NOMO-1 treated with dmso at 0.1 percent for 144 hours (cell line): ENCODE measurements around the gene SNAPC3.
"Not testable (repeated sequence)": the region's sequence is repeated elsewhere in the genome, so short reads cannot be mapped to it uniquely, and the experiment has no call there.

Source experiments
- DNase-seq: peaks from one replicate; lab custom pipeline; 2025; ENCODE audit not compliant: unreplicated experiment; lab: John Stamatoyannopoulos, UW

SNAPC3 gene

GRCh38 chr9:15423231-15423985 lies 732 bp downstream of the SNAPC3 start:
- DNase-seq = no peak

- no peak for DNase-seq
Measured at GRCh38 chr9:15426019-15426418, 3.3 kb downstream of the SNAPC3 start.

GRCh38 chr9:15427702-15428101 lies 5.0 kb downstream of the SNAPC3 start:
- DNase-seq = not testable (repeated sequence)

- no peak for DNase-seq
Measured at GRCh38 chr9:15430920-15431844, 8.5 kb downstream of the SNAPC3 start.

GRCh38 chr9:15433191-15433590 lies 10.5 kb downstream of the SNAPC3 start:
- no peak for DNase-seq

GRCh38 chr9:15433661-15434060 lies 11.0 kb downstream of the SNAPC3 start:
- no peak for DNase-seq

GRCh38 chr9:15438891-15439290 lies 16.2 kb downstream of the SNAPC3 start:
- no peak for DNase-seq

GRCh38 chr9:15441841-15442240 lies 19.2 kb downstream of the SNAPC3 start:
- not testable (repeated sequence) for DNase-seq

- not testable (repeated sequence) for DNase-seq
Measured at GRCh38 chr9:15442264-15442663, 19.6 kb downstream of the SNAPC3 start.

- DNase-seq = no peak
Measured at GRCh38 chr9:15444141-15444540, 21.5 kb downstream of the SNAPC3 start.

- DNase-seq = no peak
Measured at GRCh38 chr9:15453956-15454355, 31.3 kb downstream of the SNAPC3 start.

- no peak for DNase-seq
Measured at GRCh38 chr9:15461056-15461455, 38.4 kb downstream of the SNAPC3 start.

- no peak for DNase-seq
Measured at GRCh38 chr9:15461601-15462000, 38.9 kb downstream of the SNAPC3 start.

GRCh38 chr9:15468145-15468544 lies 45.5 kb downstream of the SNAPC3 start:
- DNase-seq = no peak

- no peak for DNase-seq
Measured at GRCh38 chr9:15469406-15469805, 46.7 kb downstream of the SNAPC3 start.

GRCh38 chr9:15469862-15470261 lies 47.2 kb downstream of the SNAPC3 start:
- no peak for DNase-seq

GRCh38 chr9:15475923-15476536 lies 53.4 kb downstream of the SNAPC3 start:
- DNase-seq = no peak

- DNase-seq = no peak
Measured at GRCh38 chr9:15480028-15480427, 57.4 kb downstream of the SNAPC3 start.

GRCh38 chr9:15482146-15482545 lies 59.5 kb downstream of the SNAPC3 start:
- no peak for DNase-seq

- DNase-seq = no peak
Measured at GRCh38 chr9:15484802-15485201, 62.1 kb downstream of the SNAPC3 start.

- DNase-seq = no peak
Measured at GRCh38 chr9:15485836-15486666, 63.4 kb downstream of the SNAPC3 start.
